GM20431 (cell line): ENCODE measurements around the gene SNAP29.
"Not testable (repeated sequence)": the region's sequence is repeated elsewhere in the genome, so short reads cannot be mapped to it uniquely, and the experiment has no call there.

ENCODE experiments used
- in situ Hi-C: fragments of 300-500 bp; cut with MseI, MboI; formaldehyde crosslinking; loops from one replicate; pipeline ENCODE4 v1.15.0; 2020; ENCODE audit warnings: low sequenced_read_pairs; ENCODE audit not compliant: unreplicated experiment

The SNAP29 gene

DNA sequence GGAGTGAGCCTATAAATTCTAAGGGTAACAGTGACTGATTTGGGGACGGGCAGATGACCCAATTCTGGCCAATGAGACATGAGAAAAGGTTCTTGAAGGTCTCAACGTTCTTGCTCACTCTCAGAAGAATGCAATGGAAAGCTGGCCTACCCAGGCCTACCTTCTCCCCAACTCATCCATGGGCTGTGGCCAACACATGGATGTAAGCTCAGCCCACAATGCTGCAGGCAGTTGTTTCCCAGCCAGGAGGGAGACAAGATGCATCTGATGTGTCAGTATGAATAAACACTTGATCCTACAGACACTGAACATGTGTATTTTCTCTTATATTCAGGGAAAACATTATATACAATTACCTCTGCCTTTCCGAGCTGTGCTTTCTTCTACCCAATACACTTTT, 24.6 kb upstream of the SNAP29 start:
- in situ Hi-C loops, result no loop called here

DNA sequence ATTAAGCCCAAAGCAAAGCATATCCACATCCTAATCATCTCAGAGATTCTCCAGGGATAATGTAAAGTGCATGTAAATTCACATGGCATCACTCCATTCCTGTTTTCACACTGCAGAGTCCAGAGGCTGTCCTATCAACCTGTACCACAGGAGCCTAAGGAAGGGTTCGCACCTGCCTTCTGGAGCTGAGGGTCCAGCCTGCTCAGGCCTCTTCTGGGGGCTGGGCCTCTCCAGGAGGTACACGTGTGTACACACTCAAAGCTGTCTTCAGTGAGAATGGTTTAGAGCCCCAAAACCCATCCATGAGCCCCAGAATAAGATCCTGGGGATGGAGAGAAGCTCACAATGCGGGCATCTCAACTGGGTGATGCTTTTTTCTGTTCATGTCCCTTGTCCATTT, 24.1 kb upstream of the SNAP29 start:
- in situ Hi-C loops, result no loop called here

GRCh38 chr22:20836987-20837823, 21.6 kb upstream of the SNAP29 start:
- in situ Hi-C loops, result no loop called here

- in situ Hi-C loops, result not testable (repeated sequence)
Measured at GRCh38 chr22:20839354-20839753, 19.5 kb upstream of the SNAP29 start.

GRCh38 chr22:20839837-20840645, 18.8 kb upstream of the SNAP29 start:
- in situ Hi-C loops, result no loop called here

- in situ Hi-C loops, result no loop called here
Measured at GRCh38 chr22:20840646-20841371, 18.0 kb upstream of the SNAP29 start.

GRCh38 chr22:20843501-20843900, 15.3 kb upstream of the SNAP29 start:
- in situ Hi-C loops, result no loop called here

- in situ Hi-C loops, result no loop called here
Measured at GRCh38 chr22:20844055-20845037, 14.5 kb upstream of the SNAP29 start.

GRCh38 chr22:20847318-20847822, 11.4 kb upstream of the SNAP29 start:
- in situ Hi-C loops, result no loop called here

DNA sequence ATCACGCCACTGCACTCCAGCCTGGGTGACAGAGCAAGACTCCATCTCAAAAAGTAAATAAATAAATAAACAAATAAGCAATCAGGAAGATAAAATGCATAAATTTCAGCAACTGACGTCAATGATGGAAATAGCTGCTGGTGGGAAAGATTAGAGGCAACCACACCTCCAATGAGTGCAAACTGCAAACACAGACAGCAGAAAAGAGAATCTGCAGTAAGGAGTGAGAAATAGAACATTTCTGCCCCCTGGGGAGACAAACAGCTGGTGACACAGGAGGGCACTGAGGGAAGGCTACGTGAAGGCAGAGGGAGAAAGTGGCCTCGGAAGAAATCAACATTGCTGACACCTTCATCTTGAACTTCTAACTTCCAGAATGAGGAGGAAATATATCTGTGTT, 6.7 kb upstream of the SNAP29 start:
- in situ Hi-C loops, result no loop called here

DNA sequence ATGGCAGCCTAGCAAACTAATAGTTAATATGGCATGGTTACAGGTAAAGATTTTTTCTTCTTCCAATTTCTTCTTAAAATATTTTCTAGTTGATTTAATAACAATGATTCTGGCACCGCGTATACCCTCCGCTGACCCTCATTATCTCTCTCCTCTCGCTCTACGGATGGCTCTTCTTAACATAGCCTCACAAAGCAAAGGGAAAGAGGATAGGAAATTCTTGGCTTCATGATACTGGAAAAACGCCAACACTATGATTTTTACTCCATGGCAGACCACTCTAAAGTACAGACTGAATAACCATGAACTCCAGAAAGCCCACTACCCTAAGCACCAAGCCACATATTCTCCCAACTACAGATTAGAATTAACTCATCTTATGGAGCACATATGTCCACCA, 6.3 kb upstream of the SNAP29 start:
- in situ Hi-C loops, result no loop called here

GRCh38 chr22:20853236-20853660, 5.6 kb upstream of the SNAP29 start:
- in situ Hi-C loops, result no loop called here

- in situ Hi-C loops, result no loop called here
Measured at GRCh38 chr22:20857247-20857643, 1.6 kb upstream of the SNAP29 start.

GRCh38 chr22:20857838-20858614, 781 bp upstream of the SNAP29 start:
- in situ Hi-C loops, result no loop called here

- in situ Hi-C loops, result no loop called here
Measured at GRCh38 chr22:20859615-20860014, 808 bp downstream of the SNAP29 start.

DNA sequence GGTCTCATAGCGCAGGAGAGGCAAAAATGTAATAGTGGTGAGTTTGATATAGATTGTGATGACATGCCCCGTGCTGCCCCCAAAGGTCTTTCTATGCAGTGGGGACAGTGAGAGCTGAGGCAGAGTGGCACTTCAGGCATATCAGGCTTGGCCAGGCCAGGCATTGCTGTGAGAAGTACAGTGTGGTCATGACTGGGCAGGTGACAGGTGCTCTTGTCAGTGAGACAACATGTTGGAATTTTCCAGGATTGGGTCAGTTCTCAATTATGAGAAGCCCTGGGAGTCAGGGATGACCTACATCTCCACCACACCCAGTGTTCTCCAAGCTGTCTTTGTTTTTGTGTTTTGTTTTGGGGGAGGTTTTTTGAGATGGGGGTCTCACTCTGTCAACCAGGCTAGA, 3.7 kb downstream of the SNAP29 start:
- in situ Hi-C loops, result no loop called here

DNA sequence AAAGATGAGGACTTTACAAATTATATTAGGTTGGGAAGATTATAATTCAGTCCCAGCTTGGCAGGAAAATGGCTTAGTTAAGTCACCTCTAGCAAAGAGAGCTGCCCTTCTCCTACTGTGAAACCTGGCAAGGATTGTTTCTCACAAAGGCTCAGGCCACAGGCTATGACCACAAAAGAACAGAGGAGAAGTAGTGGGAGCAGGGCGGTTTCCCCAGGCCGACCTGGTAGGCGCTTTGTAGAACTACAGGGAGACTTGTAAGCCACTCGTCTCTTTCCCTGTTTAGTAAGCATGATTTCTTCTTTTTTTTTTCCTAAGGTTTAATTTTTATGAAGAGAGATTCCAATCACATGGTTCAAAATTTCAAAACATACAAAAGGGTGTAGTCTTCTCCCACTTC, 4.6 kb downstream of the SNAP29 start:
- in situ Hi-C loops, result no loop called here

DNA sequence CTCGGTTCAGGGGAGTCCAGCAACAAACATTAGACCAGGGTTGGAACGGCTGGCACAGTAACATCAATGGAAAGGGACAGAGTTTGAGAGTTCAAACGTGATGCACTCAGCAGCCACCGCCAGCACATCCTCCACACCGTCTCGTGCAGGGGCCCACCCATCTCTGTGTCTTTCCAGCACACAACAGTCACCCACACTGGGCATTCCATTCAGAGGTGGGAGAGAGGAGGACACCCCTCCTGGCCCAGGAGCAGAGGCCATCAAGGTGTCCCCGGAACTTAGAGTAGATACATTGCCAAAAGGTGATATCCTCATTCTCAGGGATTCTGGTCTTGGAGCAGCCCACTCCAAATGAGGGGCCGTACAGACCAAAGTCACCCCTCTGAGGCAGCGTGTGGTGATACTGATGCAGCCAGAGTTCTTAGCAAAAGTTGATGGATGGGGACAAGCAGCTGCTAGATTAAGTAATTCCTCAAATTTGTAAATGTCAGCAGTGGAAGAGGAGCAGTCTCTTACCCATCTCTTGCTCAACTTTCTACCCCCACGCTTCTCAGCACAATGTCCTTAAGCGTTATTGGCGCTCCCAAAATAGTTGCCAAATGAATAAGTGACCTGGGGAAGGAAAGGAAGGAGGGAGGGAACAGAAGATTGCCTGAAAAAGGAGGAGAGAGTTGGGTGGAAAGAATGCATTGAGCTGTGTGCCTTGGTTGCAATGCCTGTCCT, 5.5 kb downstream of the SNAP29 start:
- in situ Hi-C loops, result no loop called here
